ENCODE measurements around the gene ABTB1.

ABTB1 gene

DNA sequence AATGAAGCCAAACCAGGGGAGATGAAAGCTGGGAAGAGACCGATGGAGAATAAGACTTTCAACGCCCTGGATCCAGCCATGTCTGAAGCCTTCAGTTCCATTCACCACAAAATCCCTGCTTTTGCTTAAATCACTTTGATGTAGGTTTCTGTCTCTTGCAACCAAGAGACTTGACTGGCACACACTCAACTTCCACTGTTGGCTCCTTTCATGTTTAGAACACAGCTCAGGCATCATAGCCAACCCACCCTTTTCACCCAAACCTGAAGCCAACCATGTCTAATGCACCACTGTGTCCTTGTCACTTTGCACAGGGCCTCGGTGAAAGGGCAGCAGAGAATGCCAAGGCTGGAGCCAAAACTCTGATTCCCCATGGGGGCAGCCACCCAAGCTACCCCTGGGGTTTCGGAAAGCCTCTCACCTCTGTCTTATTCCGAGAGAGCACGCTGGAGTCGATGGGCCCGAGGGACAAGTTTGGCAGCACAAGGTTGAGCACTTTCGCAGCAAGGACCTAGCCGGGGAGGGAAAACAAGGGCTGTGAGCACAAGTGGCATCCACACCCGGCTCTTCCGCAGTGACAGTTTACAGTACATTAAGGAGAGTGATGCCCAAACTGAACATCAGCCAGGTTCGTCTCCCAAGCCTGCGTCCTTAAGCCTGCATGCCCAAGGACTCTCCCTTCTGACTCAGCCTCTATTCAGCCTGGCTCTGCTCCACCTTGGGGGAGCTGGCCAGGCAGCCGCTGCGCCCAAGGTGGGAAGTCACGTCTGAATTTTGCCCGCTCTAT, 37.6 kb downstream of the ABTB1 start:
- no peaks in the 10 kb centered on the region for H3K9me3 ChIP-seq (ENCODE audit: low read length)
- H3K27me3 ChIP-seq (ENCODE audit: insufficient read depth, low read length), result peaks cover 12% of the 10 kb centered on the region
- no peaks in the 10 kb centered on the region for H3K36me3 ChIP-seq (ENCODE audit: insufficient read depth, low read length)
- no peak overlapping the region for H3K4me3 ChIP-seq (ENCODE audit: low read length)
- no peak overlapping the region for H2AFZ ChIP-seq (ENCODE audit: low read depth, low read length)
- no peaks in the 10 kb centered on the region for H3K4me1 ChIP-seq (ENCODE audit: insufficient read depth, low read length)

DNA sequence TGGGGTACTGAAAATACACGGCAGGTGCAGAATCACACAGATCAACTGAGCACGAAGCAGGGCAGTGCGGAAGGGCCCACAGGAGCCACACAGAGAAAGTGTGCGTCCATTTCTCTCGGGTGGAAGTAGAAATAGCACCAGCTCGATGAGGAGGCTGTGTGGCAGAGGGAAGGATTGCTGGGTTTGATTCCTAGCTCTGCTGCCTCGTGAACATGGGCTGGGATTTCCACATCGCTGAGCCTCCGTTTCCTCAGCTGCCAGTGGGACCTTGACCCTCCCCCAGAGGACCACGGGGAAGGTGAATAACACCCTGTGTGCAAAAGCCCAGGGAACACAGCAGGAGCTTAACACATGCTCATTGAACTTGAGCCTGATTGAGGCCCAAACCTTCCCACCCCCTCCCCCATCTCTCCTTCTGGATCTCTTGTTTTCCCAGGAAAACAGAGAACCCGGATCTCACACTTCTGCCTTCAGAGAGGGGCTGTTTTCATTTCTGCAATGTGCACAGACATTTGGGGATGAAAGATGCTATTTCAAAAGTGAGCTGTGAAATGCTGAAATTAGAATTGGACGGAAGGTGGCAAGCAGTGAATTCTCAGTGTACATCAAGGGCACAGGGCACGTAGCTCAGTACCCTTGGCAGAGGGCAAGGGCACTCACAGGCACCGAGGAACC, 38.4 kb downstream of the ABTB1 start:
- no peaks in the 10 kb centered on the region for H3K9me3 ChIP-seq (ENCODE audit: low read length)
- H3K36me3 ChIP-seq (ENCODE audit: insufficient read depth, low read length), result no peaks in the 10 kb centered on the region
- no peaks in the 10 kb centered on the region for H3K4me1 ChIP-seq (ENCODE audit: insufficient read depth, low read length)
- H2AFZ ChIP-seq (ENCODE audit: low read depth, low read length), result no peak overlapping the region
- H3K27me3 ChIP-seq (ENCODE audit: insufficient read depth, low read length), result peaks cover 12% of the 10 kb centered on the region
- no peak overlapping the region for H3K4me3 ChIP-seq (ENCODE audit: low read length)

DNA sequence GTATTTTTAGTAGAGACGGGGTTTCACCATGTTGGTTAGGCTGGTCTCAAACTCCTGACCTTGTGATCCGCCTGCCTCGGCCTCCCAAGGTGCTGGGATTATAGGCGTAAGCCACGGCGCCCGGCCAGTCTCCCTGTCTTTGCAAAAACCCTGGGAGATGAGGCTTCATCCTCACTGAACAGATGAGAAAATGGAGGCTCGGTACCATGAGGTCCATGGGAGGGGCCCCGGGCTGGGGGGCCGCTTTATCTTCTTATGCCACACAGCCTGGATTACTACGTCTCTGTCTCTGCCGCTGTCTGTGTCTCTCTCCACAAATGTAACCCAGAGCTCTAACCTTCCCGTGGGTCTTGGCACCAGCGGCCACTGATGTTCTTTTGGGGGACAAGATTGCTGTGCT, 39.1 kb downstream of the ABTB1 start:
- no peaks in the 10 kb centered on the region for H3K36me3 ChIP-seq (ENCODE audit: insufficient read depth, low read length)
- H3K4me1 ChIP-seq (ENCODE audit: insufficient read depth, low read length), result no peaks in the 10 kb centered on the region
- no peak overlapping the region for H3K4me3 ChIP-seq (ENCODE audit: low read length)
- H2AFZ ChIP-seq (ENCODE audit: low read depth, low read length), result no peak overlapping the region
- no peaks in the 10 kb centered on the region for H3K9me3 ChIP-seq (ENCODE audit: low read length)
- peaks cover 12% of the 10 kb centered on the region for H3K27me3 ChIP-seq (ENCODE audit: insufficient read depth, low read length)

DNA sequence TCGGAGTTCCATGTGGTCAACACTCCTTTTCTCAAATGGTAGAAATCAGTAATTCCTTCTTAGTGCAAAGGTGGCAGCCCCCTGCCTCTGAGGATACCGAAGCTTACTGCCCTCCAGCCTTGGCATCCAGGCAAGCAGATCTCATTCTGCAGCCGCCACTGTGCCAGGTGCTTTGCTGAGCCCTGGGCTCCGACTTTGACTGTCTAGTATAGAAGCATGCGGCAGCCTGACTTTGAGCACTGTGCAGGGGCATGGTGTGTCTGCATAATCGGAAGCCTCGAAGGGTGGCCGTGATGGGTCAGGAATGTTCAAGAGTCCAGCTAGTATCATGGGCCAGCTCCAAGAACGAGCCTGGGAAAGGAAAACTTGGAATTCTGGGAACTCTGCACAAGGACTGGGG, 39.7 kb downstream of the ABTB1 start:
- Histone ChIP-seq H3K4me1 (ENCODE audit: insufficient read depth, low read length) (no peaks in the 10 kb centered on the region), H3K36me3 (ENCODE audit: insufficient read depth, low read length) (no peaks in the 10 kb centered on the region), H3K27me3 (ENCODE audit: insufficient read depth, low read length) (peaks cover 12% of the 10 kb centered on the region), H2AFZ (ENCODE audit: low read depth, low read length) (no peak overlapping the region), H3K4me3 (ENCODE audit: low read length) (no peak overlapping the region), H3K9me3 (ENCODE audit: low read length) (no peaks in the 10 kb centered on the region)

DNA sequence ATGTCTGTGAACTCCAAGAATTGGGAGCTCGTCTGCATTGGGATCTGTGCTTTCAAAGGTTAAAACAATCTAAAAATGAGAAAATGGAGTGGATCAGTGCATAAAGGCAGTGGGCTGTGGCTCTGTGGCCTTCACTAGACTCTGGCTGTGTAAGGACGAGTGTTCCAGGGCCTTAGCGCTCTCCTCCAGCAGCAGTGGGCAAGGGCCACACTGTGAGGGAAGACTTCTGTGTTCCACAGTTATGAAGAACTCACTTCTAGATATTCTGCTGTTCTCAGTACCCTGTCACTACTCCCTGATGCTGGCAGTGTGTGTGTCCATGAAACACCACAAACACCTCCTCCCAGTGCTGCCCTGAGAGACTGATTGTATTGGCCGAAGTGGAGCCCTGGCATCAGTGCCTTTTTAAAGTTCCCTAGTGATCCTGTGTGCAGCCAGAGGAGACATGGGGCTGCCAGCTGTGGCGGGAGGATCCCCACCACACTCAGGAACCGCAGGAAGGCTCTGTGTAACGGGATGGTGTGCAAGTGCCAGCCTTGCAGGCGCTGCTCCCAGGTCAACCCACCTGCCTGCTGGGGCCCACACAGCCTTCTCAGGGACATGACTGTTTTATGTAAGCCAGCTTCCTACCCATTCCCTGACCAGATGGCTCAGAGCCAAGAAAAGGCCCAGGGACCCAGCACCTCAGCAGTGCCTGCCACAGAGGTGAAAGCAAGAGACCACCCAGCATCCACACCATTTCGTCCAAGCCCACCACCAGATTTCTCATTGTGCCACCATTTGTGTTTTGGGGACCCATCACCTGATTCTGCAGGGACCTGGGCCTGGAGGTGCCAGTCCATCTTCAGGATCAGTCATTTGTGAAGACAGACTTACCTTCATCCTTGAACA, 40.4 kb downstream of the ABTB1 start:
- no peaks in the 10 kb centered on the region for H3K4me1 ChIP-seq (ENCODE audit: insufficient read depth, low read length)
- H2AFZ ChIP-seq (ENCODE audit: low read depth, low read length), result no peak overlapping the region
- no peak overlapping the region for H3K4me3 ChIP-seq (ENCODE audit: low read length)
- no peaks in the 10 kb centered on the region for H3K36me3 ChIP-seq (ENCODE audit: insufficient read depth, low read length)
- H3K27me3 ChIP-seq (ENCODE audit: insufficient read depth, low read length), result peaks cover 6% of the 10 kb centered on the region
- H3K9me3 ChIP-seq (ENCODE audit: low read length), result no peaks in the 10 kb centered on the region

DNA sequence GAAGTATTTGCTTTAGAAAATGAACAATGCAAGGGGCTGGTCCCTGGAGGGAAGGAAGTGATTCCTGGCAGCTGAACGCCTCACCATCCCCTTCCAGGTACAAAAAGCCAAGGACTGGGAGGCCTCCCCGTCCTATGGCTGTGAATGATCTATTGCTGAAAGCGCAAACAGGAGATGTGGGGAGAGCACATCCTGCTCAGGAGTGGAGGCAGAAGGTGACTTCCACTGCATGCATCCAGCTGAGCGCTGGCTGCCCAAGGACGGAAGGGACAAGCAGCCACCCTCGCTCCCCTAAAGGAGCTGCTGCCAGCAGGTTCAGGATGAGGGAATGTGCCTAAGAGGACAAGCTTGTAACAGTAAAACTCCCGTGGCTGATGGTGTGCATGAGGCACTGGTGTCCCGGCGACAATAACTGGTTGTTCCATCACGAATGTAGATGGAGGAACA, 41.4 kb downstream of the ABTB1 start:
- Histone ChIP-seq H3K4me1 (ENCODE audit: insufficient read depth, low read length) (no peaks in the 10 kb centered on the region), H3K4me3 (ENCODE audit: low read length) (no peak overlapping the region), H3K27me3 (ENCODE audit: insufficient read depth, low read length) (peaks cover 14% of the 10 kb centered on the region), H3K9me3 (ENCODE audit: low read length) (no peaks in the 10 kb centered on the region), H2AFZ (ENCODE audit: low read depth, low read length) (no peak overlapping the region), H3K36me3 (ENCODE audit: insufficient read depth, low read length) (no peaks in the 10 kb centered on the region)

DNA sequence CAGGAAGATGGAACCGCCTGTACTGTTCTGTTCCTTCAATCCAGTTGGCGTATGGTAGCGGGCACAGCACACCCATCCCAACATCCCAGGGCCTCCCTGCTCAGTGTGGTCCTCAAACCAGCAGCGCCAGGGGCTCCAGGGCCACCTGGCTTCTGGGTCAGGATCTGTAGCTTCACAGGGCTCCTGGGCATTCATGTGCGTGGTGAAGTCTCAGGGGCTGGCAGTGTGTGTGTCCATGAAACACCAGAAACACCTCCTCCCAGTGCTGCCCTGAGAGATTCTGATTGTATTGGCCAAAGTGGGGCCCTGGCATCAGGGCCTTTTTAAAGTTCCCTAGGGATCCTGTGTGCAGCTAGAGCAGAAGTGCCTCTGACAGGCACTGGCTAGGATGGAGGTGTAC, 42.1 kb downstream of the ABTB1 start:
- H3K27me3 ChIP-seq (ENCODE audit: insufficient read depth, low read length), result peaks cover 16% of the 10 kb centered on the region
- H3K4me1 ChIP-seq (ENCODE audit: insufficient read depth, low read length), result no peaks in the 10 kb centered on the region
- H2AFZ ChIP-seq (ENCODE audit: low read depth, low read length), result no peak overlapping the region
- H3K9me3 ChIP-seq (ENCODE audit: low read length), result no peaks in the 10 kb centered on the region
- H3K36me3 ChIP-seq (ENCODE audit: insufficient read depth, low read length), result no peaks in the 10 kb centered on the region
- no peak overlapping the region for H3K4me3 ChIP-seq (ENCODE audit: low read length)

DNA sequence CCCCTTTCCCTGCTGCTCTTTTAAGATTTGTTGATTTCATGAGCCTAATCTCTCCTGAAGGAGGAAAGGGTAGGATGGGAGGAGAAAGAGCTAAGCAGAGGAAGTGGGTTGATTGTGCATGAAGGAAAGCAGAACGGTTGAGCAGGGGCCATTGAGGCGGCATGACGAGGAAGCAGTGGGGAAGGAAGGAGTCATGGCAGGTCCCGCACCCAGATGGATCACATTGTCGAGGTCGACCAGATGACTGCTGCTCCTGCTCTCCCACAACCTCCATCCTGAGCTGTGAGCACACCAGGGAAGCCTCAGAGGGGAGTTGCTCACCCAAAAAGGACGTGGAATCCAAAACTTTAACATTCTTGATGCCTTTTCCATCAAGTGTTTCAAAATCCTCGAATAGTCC, 42.8 kb downstream of the ABTB1 start:
- H2AFZ ChIP-seq (ENCODE audit: low read depth, low read length), result no peak overlapping the region
- H3K27me3 ChIP-seq (ENCODE audit: insufficient read depth, low read length), result peaks cover 16% of the 10 kb centered on the region
- H3K36me3 ChIP-seq (ENCODE audit: insufficient read depth, low read length), result no peaks in the 10 kb centered on the region
- no peaks in the 10 kb centered on the region for H3K4me1 ChIP-seq (ENCODE audit: insufficient read depth, low read length)
- H3K4me3 ChIP-seq (ENCODE audit: low read length), result no peak overlapping the region
- H3K9me3 ChIP-seq (ENCODE audit: low read length), result no peaks in the 10 kb centered on the region

DNA sequence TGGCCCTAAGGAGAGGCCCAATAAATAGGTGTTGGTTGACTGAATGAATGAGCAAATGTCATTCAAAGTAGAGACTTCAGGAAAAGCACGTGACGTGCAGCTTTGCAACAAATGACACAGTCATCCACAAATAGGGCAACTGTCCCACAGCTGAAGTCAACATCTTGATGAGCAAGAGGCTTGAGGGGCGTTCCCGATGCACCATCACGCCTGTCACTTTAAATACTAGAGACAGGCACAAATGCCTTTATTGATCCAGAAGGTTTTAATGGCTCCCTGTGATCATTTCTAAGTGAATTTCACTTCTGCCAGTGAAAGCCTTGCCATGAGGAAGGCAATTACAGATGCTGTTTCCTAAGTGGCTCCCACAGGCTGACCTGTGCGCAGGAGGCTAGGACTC, 43.6 kb downstream of the ABTB1 start:
- Histone ChIP-seq H3K4me1 (ENCODE audit: insufficient read depth, low read length) (no peaks in the 10 kb centered on the region), H3K9me3 (ENCODE audit: low read length) (no peaks in the 10 kb centered on the region), H3K27me3 (ENCODE audit: insufficient read depth, low read length) (peaks cover 16% of the 10 kb centered on the region), H3K36me3 (ENCODE audit: insufficient read depth, low read length) (no peaks in the 10 kb centered on the region), H3K4me3 (ENCODE audit: low read length) (no peak overlapping the region), H2AFZ (ENCODE audit: low read depth, low read length) (no peak overlapping the region)

DNA sequence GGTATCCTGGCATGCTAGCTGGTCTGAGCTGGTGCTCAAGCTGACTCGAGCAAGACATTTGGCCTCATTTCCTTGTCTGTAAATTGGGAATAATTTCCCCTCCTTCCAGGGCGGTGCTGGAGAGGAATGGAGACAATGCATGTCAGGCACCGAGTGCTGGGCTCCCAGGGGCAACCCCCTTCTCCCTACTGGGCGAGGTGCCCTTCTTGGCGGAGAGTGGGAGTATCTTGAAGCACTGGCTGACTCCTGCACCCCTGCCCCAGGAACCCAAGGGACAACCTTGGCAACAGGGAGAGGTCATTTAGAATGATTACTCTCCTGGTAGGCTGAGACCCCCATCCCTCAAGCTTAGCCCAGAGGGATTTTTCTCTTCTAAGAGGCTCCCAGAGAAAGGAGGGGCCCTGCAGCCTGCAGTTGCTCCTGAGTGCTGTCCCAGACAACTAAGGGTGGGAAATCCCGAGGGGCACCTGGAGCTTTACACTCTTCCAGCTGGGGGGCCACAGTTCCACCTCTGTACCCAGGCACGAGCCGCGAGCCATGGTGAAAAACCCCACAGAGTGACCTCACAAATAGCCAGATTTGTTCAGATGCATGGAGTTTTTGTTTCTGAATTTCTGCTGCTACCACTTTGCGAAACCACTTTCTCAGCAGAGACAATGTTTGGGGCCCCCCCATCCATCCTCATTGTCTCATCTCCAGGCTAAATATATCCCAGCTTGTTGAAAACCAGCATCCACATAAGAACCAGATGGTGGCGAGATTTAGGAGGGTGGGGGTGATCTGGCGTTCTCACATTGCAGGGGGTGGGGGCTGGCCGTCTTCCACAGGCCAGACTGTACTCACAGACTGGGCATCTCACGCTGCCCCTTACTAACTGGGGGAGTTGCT, 44.8 kb downstream of the ABTB1 start:
- Histone ChIP-seq H3K9me3 (ENCODE audit: low read length) (no peaks in the 10 kb centered on the region), H3K36me3 (ENCODE audit: insufficient read depth, low read length) (no peaks in the 10 kb centered on the region), H3K4me3 (ENCODE audit: low read length) (no peak overlapping the region), H3K4me1 (ENCODE audit: insufficient read depth, low read length) (peaks cover 3% of the 10 kb centered on the region), H3K27me3 (ENCODE audit: insufficient read depth, low read length) (peaks cover 21% of the 10 kb centered on the region), H2AFZ (ENCODE audit: low read depth, low read length) (no peak overlapping the region)

DNA sequence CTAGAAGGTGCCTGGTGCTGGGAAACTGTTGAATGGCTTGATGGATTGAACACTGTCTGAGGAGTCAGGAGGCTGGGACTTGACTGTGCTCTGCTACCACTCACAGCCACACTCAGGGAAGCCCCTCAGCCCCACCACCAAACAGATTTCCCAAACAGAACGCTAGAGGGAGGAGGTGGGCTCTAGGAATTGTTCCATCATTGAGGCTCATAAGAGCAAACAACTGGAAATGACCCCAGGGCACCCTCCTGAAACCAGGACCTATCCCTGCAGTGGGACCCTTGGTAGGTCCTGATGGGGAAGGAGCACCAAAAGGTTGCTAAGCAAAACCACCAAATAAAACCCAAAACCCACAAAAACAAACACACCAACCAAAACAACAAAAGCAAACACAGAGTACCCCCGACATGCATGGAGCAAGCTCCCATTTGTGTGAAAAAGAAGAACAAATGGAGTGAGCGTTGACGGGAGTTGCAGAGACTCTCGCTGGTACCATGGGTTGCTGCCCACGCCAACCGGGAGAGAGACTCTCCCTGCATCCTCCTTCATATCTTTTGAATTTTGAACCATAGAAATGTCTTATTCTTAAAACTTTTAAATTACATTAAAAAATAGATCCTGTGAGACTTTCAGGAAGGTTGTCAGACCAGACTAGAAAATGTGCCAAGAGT, 45.6 kb downstream of the ABTB1 start:
- Histone ChIP-seq H2AFZ (ENCODE audit: low read depth, low read length) (no peak overlapping the region), H3K9me3 (ENCODE audit: low read length) (no peaks in the 10 kb centered on the region), H3K36me3 (ENCODE audit: insufficient read depth, low read length) (no peaks in the 10 kb centered on the region), H3K4me3 (ENCODE audit: low read length) (no peak overlapping the region), H3K4me1 (ENCODE audit: insufficient read depth, low read length) (peaks cover 11% of the 10 kb centered on the region), H3K27me3 (ENCODE audit: insufficient read depth, low read length) (peaks cover 25% of the 10 kb centered on the region)

DNA sequence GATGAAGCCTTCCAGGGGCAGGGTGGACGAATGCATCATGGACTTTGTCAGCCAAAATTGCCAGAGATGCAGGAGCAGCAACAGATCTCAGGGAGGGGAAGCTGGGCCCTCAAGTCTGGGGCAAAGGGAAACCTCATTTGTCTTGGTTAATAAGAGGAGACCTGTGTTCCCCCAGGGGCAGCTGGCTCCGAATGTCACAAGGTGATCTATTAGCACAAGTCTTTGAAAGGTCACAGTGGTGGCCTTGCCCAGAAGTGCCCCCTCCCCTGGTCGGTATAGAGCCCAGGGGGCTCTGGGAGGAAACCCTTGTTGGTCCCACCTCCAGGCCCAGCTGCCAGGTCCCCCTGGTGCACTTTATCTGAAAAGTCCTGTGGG, 46.2 kb downstream of the ABTB1 start:
- peaks cover 25% of the 10 kb centered on the region for H3K27me3 ChIP-seq (ENCODE audit: insufficient read depth, low read length)
- peaks cover 12% of the 10 kb centered on the region for H3K4me1 ChIP-seq (ENCODE audit: insufficient read depth, low read length)
- H3K9me3 ChIP-seq (ENCODE audit: low read length), result no peaks in the 10 kb centered on the region
- H3K36me3 ChIP-seq (ENCODE audit: insufficient read depth, low read length), result no peaks in the 10 kb centered on the region
- no peak overlapping the region for H2AFZ ChIP-seq (ENCODE audit: low read depth, low read length)
- no peak overlapping the region for H3K4me3 ChIP-seq (ENCODE audit: low read length)

Data from neuron (in vitro differentiated cells).